Measurements from ENCODE around the gene TENT4B.
A peak's percentile ranks its signal among the peaks of the same experiment; 100 is the strongest.
"Not testable (repeated sequence)": the region's sequence is repeated elsewhere in the genome, so short reads cannot be mapped to it uniquely, and the experiment has no call there.

The TENT4B gene

GRCh38 chr16:50152807-50153595, at the start of gene TENT4B:
Gene TENT4B (plus strand): TSS chr16:50153306. CDS start chr16:50153622, 316 bp downstream.
- DNase-seq (ENCODE audit: low read depth): peak; percentile 75

GRCh38 chr16:50103764-50104163, 49.3 kb upstream of the TENT4B start:
- DNase-seq (ENCODE audit: low read depth): no peak

GRCh38 chr16:50114357-50115129, 38.6 kb upstream of the TENT4B start:
- no peak for DNase-seq (ENCODE audit: low read depth)

- no peak for DNase-seq (ENCODE audit: low read depth)
These were observed 32.4 kb upstream of the TENT4B start for GRCh38 chr16:50120711-50121110.

GRCh38 chr16:50121278-50121677, 31.8 kb upstream of the TENT4B start:
- no peak for DNase-seq (ENCODE audit: low read depth)

- no peak for DNase-seq (ENCODE audit: low read depth)
These were observed 31.2 kb upstream of the TENT4B start for GRCh38 chr16:50121721-50122445.

GRCh38 chr16:50123417-50123816, 29.7 kb upstream of the TENT4B start:
- no peak for DNase-seq (ENCODE audit: low read depth)

- DNase-seq (ENCODE audit: low read depth): no peak
These were observed 28.3 kb upstream of the TENT4B start for GRCh38 chr16:50124769-50125168.

GRCh38 chr16:50126183-50126582, 26.9 kb upstream of the TENT4B start:
- no peak for DNase-seq (ENCODE audit: low read depth)

GRCh38 chr16:50132571-50132970, 20.5 kb upstream of the TENT4B start:
- DNase-seq (ENCODE audit: low read depth): not testable (repeated sequence)

GRCh38 chr16:50133214-50133613, 19.9 kb upstream of the TENT4B start:
- DNase-seq (ENCODE audit: low read depth): no peak

- no peak for DNase-seq (ENCODE audit: low read depth)
These were observed 16.7 kb upstream of the TENT4B start for GRCh38 chr16:50136399-50136798.

- DNase-seq (ENCODE audit: low read depth): no peak
These were observed 15.8 kb upstream of the TENT4B start for GRCh38 chr16:50137268-50137667.

GRCh38 chr16:50139580-50139979, 13.5 kb upstream of the TENT4B start:
- DNase-seq (ENCODE audit: low read depth): no peak

- DNase-seq (ENCODE audit: low read depth): no peak
These were observed 8.9 kb upstream of the TENT4B start for GRCh38 chr16:50144211-50144610.

- DNase-seq (ENCODE audit: low read depth): no peak
These were observed 6.3 kb upstream of the TENT4B start for GRCh38 chr16:50146479-50147435.

GRCh38 chr16:50151322-50151721, 1.8 kb upstream of the TENT4B start:
- no peak for DNase-seq (ENCODE audit: low read depth)

- no peak for DNase-seq (ENCODE audit: low read depth)
These were observed 1.4 kb upstream of the TENT4B start for GRCh38 chr16:50151756-50152155.

GRCh38 chr16:50152351-50152806, 727 bp upstream of the TENT4B start:
- peak; percentile 59 for DNase-seq (ENCODE audit: low read depth)

GRCh38 chr16:50153596-50154419, 702 bp downstream of the TENT4B start:
- no peak for DNase-seq (ENCODE audit: low read depth)

Data from stimulated activated CD8-positive, alpha-beta memory T cell treated with anti-CD3 and anti-CD28 coated beads, Interleukin-4, amount 100 ng/mL, for 24 hours (primary cell).